ENCODE results near the gene DPYSL5.
A peak's percentile ranks its signal among the peaks of the same experiment; 100 is the strongest.

- TF ChIP-seq POLR2A (IDR thresholded peaks at IDR 0.05) = no peak
- TF ChIP-seq, protein P1, sequence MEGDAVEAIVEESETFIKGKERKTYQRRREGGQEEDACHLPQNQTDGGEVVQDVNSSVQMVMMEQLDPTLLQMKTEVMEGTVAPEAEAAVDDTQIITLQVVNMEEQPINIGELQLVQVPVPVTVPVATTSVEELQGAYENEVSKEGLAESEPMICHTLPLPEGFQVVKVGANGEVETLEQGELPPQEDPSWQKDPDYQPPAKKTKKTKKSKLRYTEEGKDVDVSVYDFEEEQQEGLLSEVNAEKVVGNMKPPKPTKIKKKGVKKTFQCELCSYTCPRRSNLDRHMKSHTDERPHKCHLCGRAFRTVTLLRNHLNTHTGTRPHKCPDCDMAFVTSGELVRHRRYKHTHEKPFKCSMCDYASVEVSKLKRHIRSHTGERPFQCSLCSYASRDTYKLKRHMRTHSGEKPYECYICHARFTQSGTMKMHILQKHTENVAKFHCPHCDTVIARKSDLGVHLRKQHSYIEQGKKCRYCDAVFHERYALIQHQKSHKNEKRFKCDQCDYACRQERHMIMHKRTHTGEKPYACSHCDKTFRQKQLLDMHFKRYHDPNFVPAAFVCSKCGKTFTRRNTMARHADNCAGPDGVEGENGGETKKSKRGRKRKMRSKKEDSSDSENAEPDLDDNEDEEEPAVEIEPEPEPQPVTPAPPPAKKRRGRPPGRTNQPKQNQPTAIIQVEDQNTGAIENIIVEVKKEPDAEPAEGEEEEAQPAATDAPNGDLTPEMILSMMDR (IDR thresholded peaks at IDR 0.05) = peak; percentile 34 to 70 (median 62)
These were observed 134.3 kb downstream of the DPYSL5 start for GRCh38 chr2:26982102-26982742.
